Calu3 (cell line): ENCODE results near the gene FOXP1. TPM values are rescaled to one million over a fixed set of nuclear protein-coding genes. Genes with fewer than 3 reads are reported as not detected.

Experiments used
- BruUV-seq: library from RNA; stranded (reverse); fragments of 400-500 nt; replicated peaks from 2 replicates; lab custom pipeline; 2021; lab: Mats Ljungman, UMichigan
- CTCF ChIA-PET: fragments of 300-600 bp; sonication (Branson Sonifier 250); formaldehyde crosslinking; loops from one replicate; lab custom pipeline; 2022; ENCODE audit warnings: antibody characterized with exemption; lab: Charles Lee
- DNase-seq: peaks from one replicate; pipeline ENCODE4 v3.0.0; 2022
- H3K27ac Mint-ChIP-seq: one replicate; pipeline ENCODE4 v1.8.0; 2022; ENCODE audit warnings: mixed read lengths; ENCODE audit not compliant: unreplicated experiment
- H3K27me3 Mint-ChIP-seq: one replicate; pipeline ENCODE4 v1.8.0; 2022; ENCODE audit warnings: mixed read lengths; ENCODE audit not compliant: unreplicated experiment
- H3K36me3 Mint-ChIP-seq: one replicate; pipeline ENCODE4 v1.8.0; 2022; ENCODE audit warnings: mild to moderate bottlenecking, moderate library complexity, mixed read lengths; ENCODE audit not compliant: insufficient read depth, unreplicated experiment
- H3K4me1 Mint-ChIP-seq: one replicate; pipeline ENCODE4 v1.8.0; 2022; ENCODE audit warnings: mild to moderate bottlenecking, low read depth, mixed read lengths; ENCODE audit not compliant: unreplicated experiment
- H3K4me3 Mint-ChIP-seq: one replicate; pipeline ENCODE4 v1.8.0; 2022; ENCODE audit warnings: mild to moderate bottlenecking, low read depth, moderate library complexity, mixed read lengths; ENCODE audit not compliant: unreplicated experiment
- H3K9me3 Mint-ChIP-seq: one replicate; pipeline ENCODE4 v1.8.0; 2022; ENCODE audit warnings: low read depth, mixed read lengths; ENCODE audit not compliant: unreplicated experiment
- CTCF ChIP-seq: fragments of 200-600 bp; IDR thresholded peaks from one replicate; pipeline ENCODE4 v1.8.0; 2022; ENCODE audit warnings: antibody characterized with exemption; ENCODE audit not compliant: unreplicated experiment
- intact Hi-C: fragments of 100-400 bp; cut with micrococcal nuclease; formaldehyde crosslinking; loops from one replicate; pipeline ENCODE4 v1.10.0; 2022; ENCODE audit not compliant: unreplicated experiment
- total RNA-seq: library from RNA; stranded (reverse); gene quantifications from 2 replicates; pipeline ENCODE4 v1.2.3, GENCODE V29; 2022

The FOXP1 gene
- total RNA-seq, 1 experiment from 2014 or later = 82.8 TPM

DNA sequence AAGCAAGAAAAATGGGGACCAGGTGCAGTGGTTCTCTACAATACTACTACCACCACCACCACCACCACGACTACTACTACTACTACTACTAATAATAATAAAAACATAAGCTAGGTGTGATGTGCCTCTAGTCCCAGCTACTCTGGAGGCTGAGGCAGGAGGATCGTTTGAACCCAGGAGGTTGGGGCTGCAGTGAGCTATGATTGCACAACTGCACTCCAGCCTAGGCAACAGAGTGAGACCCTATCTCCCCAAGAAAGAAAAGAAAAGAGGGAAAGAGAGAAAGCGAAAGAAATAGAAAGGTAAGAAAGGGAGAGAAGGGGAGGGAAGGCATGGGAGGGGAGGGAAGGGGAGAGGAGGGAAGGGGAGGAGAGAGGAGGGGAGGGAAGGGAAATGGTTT lies 350.6 kb downstream of the FOXP1 start:
- CTCF ChIA-PET = interaction anchor here (0.8 kb wide), 1 partner anchor 56 kb away, joined by 3 read pairs; no protein-coding TSS in a partner anchor
- Mint-ChIP-seq H3K9me3 (no peaks in the 10 kb centered on the region), H3K4me1 (peaks cover 6% of the 10 kb centered on the region), H3K36me3 (no peaks in the 10 kb centered on the region), H3K27ac (no peak overlapping the region), H3K4me3 (no peak overlapping the region), H3K27me3 (no peaks in the 10 kb centered on the region)
- no peak for TF ChIP-seq CTCF
- BruUV-seq = no TSS peak
- intact Hi-C loops = no loop called here
- no peak for DNase-seq

DNA sequence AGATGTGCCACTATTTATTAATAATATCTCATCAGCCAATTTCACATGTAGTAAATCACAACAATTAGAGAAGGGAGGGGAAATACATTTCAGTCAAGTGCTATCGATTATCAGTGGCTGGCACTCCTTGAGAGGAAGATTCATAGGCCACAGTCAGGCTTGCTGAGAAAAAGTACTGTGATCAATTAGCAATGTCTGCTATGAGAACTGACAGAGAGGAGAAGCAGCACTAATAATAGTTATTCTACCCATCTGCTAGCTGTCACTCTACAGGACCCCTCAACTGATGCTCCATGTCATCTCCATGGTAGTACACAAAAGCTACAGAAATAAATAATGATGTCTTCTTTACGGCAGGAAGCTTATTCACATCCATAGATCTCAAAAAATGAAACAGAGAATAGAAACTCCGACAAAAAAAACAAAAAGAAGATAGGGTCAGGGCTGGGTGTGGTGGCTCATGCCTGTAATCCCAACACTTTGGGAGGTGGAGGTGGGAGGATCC lies 351.3 kb downstream of the FOXP1 start:
- no TSS peak for BruUV-seq
- intact Hi-C loops = no loop called here
- DNase-seq = no peak
- Mint-ChIP-seq H3K4me1 (no peaks in the 10 kb centered on the region), H3K4me3 (no peak overlapping the region), H3K27ac (no peak overlapping the region), H3K36me3 (no peaks in the 10 kb centered on the region), H3K9me3 (no peaks in the 10 kb centered on the region), H3K27me3 (no peaks in the 10 kb centered on the region)
- TF ChIP-seq CTCF = no peak
- CTCF ChIA-PET = no interaction called here

- Mint-ChIP-seq H3K4me1 (no peaks in the 10 kb centered on the region), H3K36me3 (no peaks in the 10 kb centered on the region), H3K4me3 (no peak overlapping the region), H3K9me3 (no peaks in the 10 kb centered on the region), H3K27me3 (no peaks in the 10 kb centered on the region), H3K27ac (no peak overlapping the region)
- no peak for TF ChIP-seq CTCF
- intact Hi-C loops = no loop called here
- DNase-seq = no peak
- CTCF ChIA-PET = no interaction called here
- no TSS peak for BruUV-seq
Observed at GRCh38 chr3:71231680-71232079, 351.8 kb downstream of the FOXP1 start.

GRCh38 chr3:71229905-71230657 lies 353.4 kb downstream of the FOXP1 start:
- no peaks in the 10 kb centered on the region for H3K9me3 Mint-ChIP-seq
- CTCF ChIA-PET = interaction anchor here (0.6 kb wide), 3 partner anchors 18 to 1115 kb away, joined by 3 to 4 read pairs (median 3); no protein-coding TSS in a partner anchor
- DNase-seq = no peak
- BruUV-seq = no TSS peak
- no peaks in the 10 kb centered on the region for H3K36me3 Mint-ChIP-seq
- no peak for TF ChIP-seq CTCF
- no peak overlapping the region for H3K27ac Mint-ChIP-seq
- H3K4me3 Mint-ChIP-seq = no peak overlapping the region
- intact Hi-C loops = no loop called here
- H3K27me3 Mint-ChIP-seq = no peaks in the 10 kb centered on the region
- no peaks in the 10 kb centered on the region for H3K4me1 Mint-ChIP-seq
